TTC549 (cell line): ENCODE results near the gene PDE4B.

Experiments used
- FAIRE-seq: peaks from 2 replicates; lab custom pipeline; 2012; peaks lifted over from hg19 to GRCh38; lab: Jason Lieb, UNC

PDE4B gene

GRCh38 chr1:66291531-66291864, 498.8 kb downstream of the PDE4B start:
- no peak for FAIRE-seq

GRCh38 chr1:66292305-66292704, 499.6 kb downstream of the PDE4B start:
- no peak for FAIRE-seq

DNA sequence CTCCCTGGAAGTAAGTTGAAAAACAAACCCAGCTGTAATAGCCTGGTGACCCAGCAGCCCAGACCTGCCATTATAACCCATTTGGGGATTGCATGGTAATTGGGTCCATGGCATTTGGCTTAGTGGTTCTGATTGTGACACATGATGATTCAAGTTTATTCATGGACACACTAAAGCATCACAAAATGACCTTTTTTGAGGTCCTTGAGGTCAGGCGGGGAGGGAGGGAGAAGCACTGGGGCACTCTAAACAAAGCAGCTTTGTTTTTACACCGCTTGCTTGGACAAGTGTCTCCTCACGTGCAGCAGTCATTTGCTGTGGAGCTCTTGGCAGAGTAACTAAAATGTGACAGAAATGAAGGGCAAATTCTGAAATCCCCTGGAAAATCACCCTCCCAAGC, 500.2 kb downstream of the PDE4B start:
- FAIRE-seq = no peak

DNA sequence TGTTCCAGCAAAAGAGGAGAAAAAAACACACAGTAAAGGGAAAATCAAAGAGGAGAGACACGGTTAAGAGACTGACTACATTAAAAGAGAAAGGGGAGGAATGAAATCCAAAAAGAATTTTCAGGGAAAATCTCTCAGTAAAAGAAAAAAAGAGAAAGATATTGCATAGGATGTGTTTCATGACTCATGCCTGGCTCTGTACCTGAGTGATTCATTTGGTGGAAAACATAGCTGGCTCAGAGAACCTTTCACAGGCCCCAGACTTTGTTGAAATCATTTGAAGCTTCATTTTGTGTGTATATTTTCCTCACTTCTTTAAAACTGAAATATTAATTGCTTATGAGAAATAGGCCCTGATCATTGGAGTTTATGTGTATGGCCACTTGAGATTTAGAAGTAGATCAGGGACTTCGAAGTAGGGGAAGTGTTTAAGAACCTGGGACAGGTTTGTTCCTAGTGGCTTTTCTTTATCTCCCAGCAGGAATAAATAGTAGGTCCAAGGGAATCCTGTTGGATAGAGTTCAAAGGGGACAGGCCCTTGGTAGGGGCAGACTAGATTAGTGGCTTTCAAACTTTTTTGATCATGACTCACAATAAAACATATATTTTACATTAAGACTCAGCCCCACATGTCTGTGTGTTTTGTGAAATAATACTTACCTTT, 502.1 kb downstream of the PDE4B start:
- FAIRE-seq = no peak

- FAIRE-seq = no peak
Observed at GRCh38 chr1:66295803-66296202, 503.1 kb downstream of the PDE4B start.

DNA sequence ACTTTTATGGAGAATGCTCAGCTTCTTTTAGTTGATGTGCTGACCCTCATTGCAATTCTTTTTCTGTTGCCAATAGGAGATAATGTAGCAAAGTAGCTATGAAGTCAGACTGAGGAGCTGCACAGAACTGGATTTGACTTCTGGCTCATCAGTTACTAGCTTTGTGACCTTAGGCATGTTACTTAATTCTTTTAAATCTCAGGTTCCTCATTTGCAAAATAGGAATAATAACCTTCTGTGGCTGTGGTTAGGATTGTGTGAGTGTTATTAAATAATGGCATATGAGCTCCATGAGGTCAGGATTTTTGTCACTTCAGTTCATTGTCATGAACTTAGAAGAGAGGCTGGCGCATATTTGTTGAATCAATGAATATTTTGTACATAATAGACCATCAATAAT, 503.7 kb downstream of the PDE4B start:
- no peak for FAIRE-seq

GRCh38 chr1:66296951-66297350, 504.3 kb downstream of the PDE4B start:
- no peak for FAIRE-seq

GRCh38 chr1:66298464-66298863, 505.8 kb downstream of the PDE4B start:
- FAIRE-seq = no peak

GRCh38 chr1:66300280-66300971, 507.7 kb downstream of the PDE4B start:
- FAIRE-seq = no peak

- no peak for FAIRE-seq
Observed at GRCh38 chr1:66300972-66301451, 508.3 kb downstream of the PDE4B start.

DNA sequence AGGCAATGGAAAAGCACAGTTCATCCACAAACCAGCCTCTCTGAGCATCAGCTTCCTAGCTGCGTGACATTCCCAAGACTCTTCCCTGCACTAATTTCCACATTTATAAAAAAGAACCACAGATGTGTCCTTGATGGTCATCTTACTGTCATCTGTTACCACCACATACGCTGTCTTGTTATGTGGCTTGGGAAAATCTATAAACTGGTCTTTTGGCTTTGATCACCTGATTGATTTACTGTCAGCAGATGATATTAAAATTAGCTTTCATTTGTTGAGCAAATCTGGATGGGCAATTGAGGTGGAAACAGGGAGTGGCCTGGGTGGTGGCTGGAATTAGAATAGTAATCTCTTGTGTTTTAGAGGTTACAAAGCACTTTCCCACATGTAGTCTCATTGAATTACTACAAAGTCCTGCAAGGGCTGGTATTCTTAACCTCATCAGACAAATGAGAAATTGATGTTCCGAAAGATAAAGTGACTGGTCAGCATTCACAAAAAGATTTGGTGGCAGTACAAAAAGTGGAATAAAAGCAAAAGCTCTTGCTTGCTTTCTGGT, 509.6 kb downstream of the PDE4B start:
- no peak for FAIRE-seq

GRCh38 chr1:66302815-66303214, 510.1 kb downstream of the PDE4B start:
- FAIRE-seq = no peak

- no peak for FAIRE-seq
Observed at GRCh38 chr1:66303646-66304045, 511.0 kb downstream of the PDE4B start.

GRCh38 chr1:66304128-66304527, 511.4 kb downstream of the PDE4B start:
- FAIRE-seq = no peak

DNA sequence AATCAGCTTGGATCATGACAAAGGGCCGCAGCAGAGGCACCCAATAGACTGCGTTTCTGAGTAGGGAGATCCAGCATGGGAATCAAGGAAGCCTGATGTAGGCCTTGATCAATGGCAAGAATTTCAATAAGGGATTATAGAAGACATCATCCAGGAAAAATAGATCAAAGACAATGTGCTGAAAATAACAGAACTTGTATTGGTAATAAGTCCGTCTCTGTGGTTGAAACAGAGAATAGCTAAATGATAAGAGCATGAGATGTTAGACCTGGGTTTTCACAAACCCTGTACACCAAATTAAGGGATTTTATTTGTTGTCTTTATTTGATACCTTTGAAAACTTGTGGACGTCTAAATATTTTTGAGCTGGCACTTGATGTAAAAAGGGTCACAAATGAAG, 513.2 kb downstream of the PDE4B start:
- no peak for FAIRE-seq

- no peak for FAIRE-seq
Observed at GRCh38 chr1:66309006-66309741, 516.5 kb downstream of the PDE4B start.

GRCh38 chr1:66311092-66311491, 518.4 kb downstream of the PDE4B start:
- no peak for FAIRE-seq

GRCh38 chr1:66311628-66312027, 518.9 kb downstream of the PDE4B start:
- FAIRE-seq = no peak

GRCh38 chr1:66312271-66312990, 519.7 kb downstream of the PDE4B start:
- no peak for FAIRE-seq

DNA sequence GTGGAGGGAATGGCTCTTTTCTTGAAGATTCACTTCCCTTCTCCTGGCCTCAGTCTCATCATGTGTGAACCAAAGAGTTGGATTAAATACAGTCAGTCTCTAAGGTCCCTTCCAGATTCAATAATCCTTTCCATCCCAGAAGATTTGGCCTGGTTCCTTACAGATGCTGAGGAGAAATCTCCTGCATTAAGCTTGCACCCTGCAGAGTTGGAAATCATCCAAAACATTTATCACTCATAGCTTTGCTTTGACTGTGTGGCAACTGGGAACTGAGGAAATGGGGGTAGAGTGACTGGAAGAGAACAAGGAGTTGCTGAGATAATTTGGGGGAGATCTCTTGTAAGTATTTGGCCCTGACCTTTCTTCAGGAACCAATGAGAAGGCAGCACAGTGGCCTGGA, 520.7 kb downstream of the PDE4B start:
- no peak for FAIRE-seq

DNA sequence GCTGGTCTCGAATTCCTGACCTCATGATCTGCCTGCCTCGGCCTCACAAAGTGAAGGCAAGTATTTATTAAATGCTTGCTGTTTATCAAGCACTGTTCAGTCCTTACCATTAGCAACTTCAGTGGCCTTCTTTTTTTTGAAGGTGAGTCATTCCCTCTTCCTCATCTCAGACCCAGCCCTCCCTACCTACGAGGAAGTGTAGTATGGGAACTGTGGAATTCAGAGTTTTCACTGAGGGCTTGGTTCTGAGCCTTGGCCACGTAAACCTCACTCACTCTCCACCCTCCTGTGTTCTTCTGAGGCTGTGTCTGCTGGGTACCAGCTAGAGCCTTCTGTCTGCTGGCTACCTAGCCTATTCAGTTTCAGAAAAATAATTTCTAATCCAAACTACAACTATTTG, 523.0 kb downstream of the PDE4B start:
- no peak for FAIRE-seq

- no peak for FAIRE-seq
Observed at GRCh38 chr1:66316464-66317247, 524.0 kb downstream of the PDE4B start.
